Measurements from ENCODE around the gene GRHL3. TPM values are rescaled to one million over a fixed set of nuclear protein-coding genes. Genes with fewer than 3 reads are reported as not detected.

GRHL3 gene
- total and polyA plus RNA-seq, 2 donors (not counting 3 experiments of a cell fraction or from before 2014, with no cell fraction given): not detected

DNA sequence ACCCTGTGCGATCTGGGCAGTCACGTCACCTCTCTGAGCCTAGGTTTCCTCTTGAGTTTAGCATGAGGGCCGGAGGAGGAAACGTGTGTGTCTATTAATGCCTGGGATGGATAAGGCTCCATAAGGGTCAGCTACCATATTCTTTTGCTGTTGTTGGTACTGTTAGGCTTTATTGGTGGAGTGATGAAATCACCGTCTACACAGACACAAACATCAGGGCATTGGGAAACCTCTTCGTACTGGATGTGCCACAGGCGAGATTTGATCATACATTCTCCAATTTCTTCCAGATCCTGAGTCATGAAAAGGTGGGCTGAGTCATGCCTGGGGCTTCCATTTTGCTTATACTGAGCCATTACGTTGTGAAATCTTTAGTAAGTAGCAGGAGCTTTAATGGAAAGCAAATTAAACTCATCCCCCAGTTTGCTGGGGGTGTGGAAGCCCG, 24.9 kb upstream of the GRHL3 start:
- H3K4me1 ChIP-seq (ENCODE audit: control insufficient read depth, extremely low read depth, insufficient read depth, low read length): peaks cover 18% of the 10 kb centered on the region
- H3K9me1 ChIP-seq (replicated peaks; ENCODE audit: control insufficient read depth, extremely low read depth, insufficient read depth, low read length): no peaks in the 10 kb centered on the region
- TF ChIP-seq POLR2A (IDR thresholded peaks at IDR 0.05; ENCODE audit: low read depth, low read length) (no peak), FOS (IDR thresholded peaks at IDR 0.05; ENCODE audit: borderline replicate concordance, insufficient read depth, low read length) (peak; percentile 73), MYC (IDR thresholded peaks at IDR 0.05; ENCODE audit: low read depth, low read length) (no peak), JUN (IDR thresholded peaks at IDR 0.05; ENCODE audit: borderline replicate concordance, insufficient read depth, insufficient read length, low read depth) (no peak)
- TF ChIP-seq, protein P1, sequence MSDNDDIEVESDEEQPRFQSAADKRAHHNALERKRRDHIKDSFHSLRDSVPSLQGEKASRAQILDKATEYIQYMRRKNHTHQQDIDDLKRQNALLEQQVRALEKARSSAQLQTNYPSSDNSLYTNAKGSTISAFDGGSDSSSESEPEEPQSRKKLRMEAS (IDR thresholded peaks at IDR 0.05; ENCODE audit: insufficient read depth, insufficient read length): no peak
- H4K20me1 ChIP-seq (replicated peaks; ENCODE audit: control insufficient read depth, extremely low read depth, insufficient read depth, low read length): no peaks in the 10 kb centered on the region
- H3K9me3 ChIP-seq (replicated peaks; ENCODE audit: control insufficient read depth, insufficient read depth, low read length): no peaks in the 10 kb centered on the region
- peaks cover 3 to 6% of the 10 kb centered on the region in 2 experiments for H3K27me3 ChIP-seq (ENCODE audit: control insufficient read depth in 2 of 2, insufficient read depth in 2 of 2, low read length in 2 of 2)
- dilution Hi-C loops (cut with MboI; ENCODE audit: extremely low pct_ligation_motif_present, low sequenced_read_pairs) (no loop called here), intact Hi-C loops (cut with micrococcal nuclease) (no loop called here)
- FAIRE-seq (peak; percentile 79), DNase-seq (ENCODE audit: low read depth, low spot score) (peak; percentile 65)
- CTCF ChIA-PET: interaction anchor here (0.8 to 1.5 kb wide), 7 partner anchors 11 to 97 kb away, joined by 3 to 9 read pairs (median 3); no protein-coding TSS in a partner anchor
- H3K27ac ChIP-seq (ENCODE audit: insufficient read depth, low read depth, low read length): peak overlapping the region; percentile 0
- H3K36me3 ChIP-seq (ENCODE audit: control insufficient read depth in 2 of 2, extremely low read depth in 1 of 2, insufficient read depth in 2 of 2, low read length in 2 of 2): no peaks in the 10 kb centered on the region
- no peak overlapping the region for H3K9ac ChIP-seq (replicated peaks; ENCODE audit: extremely low read depth, insufficient read depth, low read length)
- no peaks in the 10 kb centered on the region for H3K79me2 ChIP-seq (ENCODE audit: control insufficient read depth, insufficient read depth, low read length)
- H3K4me3 ChIP-seq (replicated peaks in 1 of 3; ENCODE audit: insufficient read depth in 1 of 3, low read depth in 1 of 3, low read length in 3 of 3): no peak overlapping the region
- BruUV-seq (replicated peaks): no TSS peak
- peak overlapping the region; percentile 23 for H3K4me2 ChIP-seq (ENCODE audit: insufficient read depth, low read length)
- POLR2A ChIA-PET: no interaction called here
- peak overlapping the region; percentile 25 for H2AFZ ChIP-seq (ENCODE audit: low read depth, low read length)

DNA sequence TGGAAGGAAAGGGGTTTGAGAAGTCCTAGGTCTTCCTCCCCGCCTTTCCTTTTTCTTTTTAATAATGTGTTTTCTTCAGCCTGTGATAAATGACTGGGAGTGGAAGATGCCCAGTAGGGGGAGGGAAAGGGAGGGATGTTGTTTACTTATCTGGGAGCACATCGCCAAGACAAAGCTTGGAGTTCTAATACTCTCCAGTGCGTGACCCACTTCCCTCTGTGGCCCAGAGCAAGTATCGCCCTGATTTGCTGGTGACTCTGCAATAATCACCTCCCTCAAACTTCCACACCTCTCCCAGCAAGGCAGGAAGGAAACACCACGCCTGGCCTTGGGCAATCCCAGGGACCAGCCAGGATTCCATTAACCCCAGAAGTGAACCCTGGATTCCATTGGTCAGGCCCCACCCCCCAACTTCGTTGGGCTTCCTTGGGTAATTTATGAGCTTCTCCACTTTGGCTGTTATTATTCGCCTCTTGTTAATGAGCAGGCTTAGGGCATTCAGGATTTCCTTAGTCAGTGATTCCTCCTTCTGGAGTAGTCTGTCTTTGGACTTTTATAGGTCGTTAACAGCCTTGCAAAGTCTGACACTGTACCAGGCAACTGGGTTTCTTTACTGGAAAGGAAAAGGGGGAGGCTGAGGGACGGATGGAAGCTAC, 24.3 kb upstream of the GRHL3 start:
- H3K27ac ChIP-seq (ENCODE audit: insufficient read depth, low read depth, low read length): peak overlapping the region; percentile 0
- TF ChIP-seq, protein P1 (IDR thresholded peaks at IDR 0.05; ENCODE audit: insufficient read depth, insufficient read length): no peak
- TF ChIP-seq EZH2 (IDR thresholded peaks at IDR 0.05; ENCODE audit: borderline replicate concordance, low read depth, low read length, severe bottlenecking) (no peak), JUN (IDR thresholded peaks at IDR 0.05; ENCODE audit: borderline replicate concordance, insufficient read depth, insufficient read length, low read depth) (no peak), GATA2 (IDR thresholded peaks at IDR 0.05; ENCODE audit: insufficient read depth, insufficient read length, low read depth, low read length) (peak; percentile 18)
- BruUV-seq (replicated peaks): no TSS peak
- POLR2A ChIA-PET: no interaction called here
- DNase-seq (ENCODE audit: low read depth, low spot score) (peak; percentile 69), FAIRE-seq (no peak)
- H3K4me3 ChIP-seq (replicated peaks in 1 of 3; ENCODE audit: insufficient read depth in 1 of 3, low read depth in 1 of 3, low read length in 3 of 3): no peak overlapping the region
- H4K20me1 ChIP-seq (replicated peaks; ENCODE audit: control insufficient read depth, extremely low read depth, insufficient read depth, low read length): no peaks in the 10 kb centered on the region
- H3K4me2 ChIP-seq (ENCODE audit: insufficient read depth, low read length): peak overlapping the region; percentile 23
- peak overlapping the region; percentile 25 for H2AFZ ChIP-seq (ENCODE audit: low read depth, low read length)
- intact Hi-C loops (cut with micrococcal nuclease): no loop called here
- H3K79me2 ChIP-seq (ENCODE audit: control insufficient read depth, insufficient read depth, low read length): no peaks in the 10 kb centered on the region
- no peak overlapping the region for H3K9ac ChIP-seq (replicated peaks; ENCODE audit: extremely low read depth, insufficient read depth, low read length)
- dilution Hi-C loops (cut with MboI; ENCODE audit: extremely low pct_ligation_motif_present, low sequenced_read_pairs): no loop called here
- no peaks in the 10 kb centered on the region for H3K9me3 ChIP-seq (replicated peaks; ENCODE audit: control insufficient read depth, insufficient read depth, low read length)
- CTCF ChIA-PET: interaction anchor here (0.8 to 1.5 kb wide), 7 partner anchors 11 to 97 kb away, joined by 3 to 9 read pairs (median 3); no protein-coding TSS in a partner anchor
- H3K9me1 ChIP-seq (replicated peaks; ENCODE audit: control insufficient read depth, extremely low read depth, insufficient read depth, low read length): no peaks in the 10 kb centered on the region
- no peaks in the 10 kb centered on the region for H3K36me3 ChIP-seq (ENCODE audit: control insufficient read depth in 2 of 2, extremely low read depth in 1 of 2, insufficient read depth in 2 of 2, low read length in 2 of 2)
- H3K4me1 ChIP-seq (ENCODE audit: control insufficient read depth, extremely low read depth, insufficient read depth, low read length): peaks cover 17% of the 10 kb centered on the region
- H3K27me3 ChIP-seq (ENCODE audit: control insufficient read depth in 2 of 2, insufficient read depth in 2 of 2, low read length in 2 of 2): peaks cover 3 to 7% of the 10 kb centered on the region in 2 experiments
